Measurements from ENCODE around the gene KRTAP5-9. TPM values are rescaled to one million over a fixed set of nuclear protein-coding genes. Genes with fewer than 3 reads are reported as not detected.
"Not testable (repeated sequence)": the region's sequence is repeated elsewhere in the genome, so short reads cannot be mapped to it uniquely, and the experiment has no call there.

The KRTAP5-9 gene
- polyA plus RNA-seq, 1 donor (not counting 4 experiments of a cell fraction or from before 2014, with no cell fraction given): 0.05 TPM

GRCh38 chr11:71538666-71538990 is 9.6 kb upstream of the KRTAP5-9 start:
- Histone ChIP-seq H3K4me1 (ENCODE audit: control insufficient read depth, extremely low read depth, insufficient read depth, low read length) (no peaks in the 10 kb centered on the region), H3K9ac (ENCODE audit: control insufficient read depth, extremely low read depth, insufficient read depth, low read length) (no peak overlapping the region), H3K36me3 (ENCODE audit: control insufficient read depth in 2 of 2, extremely low read depth in 1 of 2, insufficient read depth in 2 of 2, low read length in 2 of 2) (no peaks in the 10 kb centered on the region), H3K9me3 (ENCODE audit: control insufficient read depth, low read depth, low read length) (no peaks in the 10 kb centered on the region), H3K4me3 (ENCODE audit: control insufficient read depth in 2 of 3, extremely low read depth in 1 of 3, insufficient read depth in 2 of 3, low read depth in 1 of 3, low read length in 3 of 3) (no peak overlapping the region), H3K4me2 (ENCODE audit: control insufficient read depth, extremely low read depth, insufficient read depth, low read depth, low read length) (no peak overlapping the region), H3K27me3 (ENCODE audit: control insufficient read depth, extremely low read depth, insufficient read depth, low read length) (no peaks in the 10 kb centered on the region), H4K20me1 (ENCODE audit: control insufficient read depth, extremely low read depth, insufficient read depth, low read length) (no peaks in the 10 kb centered on the region), H2AFZ (ENCODE audit: control insufficient read depth, low read length) (no peak overlapping the region), H3K9me1 (ENCODE audit: control insufficient read depth, extremely low read depth, insufficient read depth, low read length) (no peaks in the 10 kb centered on the region), H3K27ac (ENCODE audit: control insufficient read depth, insufficient read depth, low read length) (no peak overlapping the region), H3K79me2 (ENCODE audit: control insufficient read depth, insufficient read depth, low read length) (no peaks in the 10 kb centered on the region)
- dilution Hi-C loops (cut with MboI; ENCODE audit: extremely low pct_ligation_motif_present, low sequenced_read_pairs): no loop called here
- FAIRE-seq (no peak), DNase-seq (ENCODE audit: low read depth, low spot score) (no peak)
- no peak for TF ChIP-seq CTCF (optimal IDR thresholded peaks at IDR 0.05 in 1 of 3, IDR thresholded peaks at IDR 0.05 in 1 of 3, conservative IDR thresholded peaks at IDR 0.05 in 1 of 3; ENCODE audit: extremely low read depth in 1 of 3, insufficient read depth in 2 of 3, low read length in 3 of 3)
- TF ChIP-seq EZH2 (IDR thresholded peaks at IDR 0.05; ENCODE audit: low read length): no peak

GRCh38 chr11:71539017-71539416 is 9.2 kb upstream of the KRTAP5-9 start:
- H3K9me1 ChIP-seq (ENCODE audit: control insufficient read depth, extremely low read depth, insufficient read depth, low read length): no peaks in the 10 kb centered on the region
- DNase-seq (ENCODE audit: low read depth, low spot score) (no peak), FAIRE-seq (no peak)
- no peak overlapping the region for H3K9ac ChIP-seq (ENCODE audit: control insufficient read depth, extremely low read depth, insufficient read depth, low read length)
- no peaks in the 10 kb centered on the region for H3K4me1 ChIP-seq (ENCODE audit: control insufficient read depth, extremely low read depth, insufficient read depth, low read length)
- H2AFZ ChIP-seq (ENCODE audit: control insufficient read depth, low read length): no peak overlapping the region
- no peaks in the 10 kb centered on the region for H3K9me3 ChIP-seq (ENCODE audit: control insufficient read depth, low read depth, low read length)
- H3K79me2 ChIP-seq (ENCODE audit: control insufficient read depth, insufficient read depth, low read length): no peaks in the 10 kb centered on the region
- H3K36me3 ChIP-seq (ENCODE audit: control insufficient read depth in 2 of 2, extremely low read depth in 1 of 2, insufficient read depth in 2 of 2, low read length in 2 of 2): no peaks in the 10 kb centered on the region
- no peak overlapping the region for H3K27ac ChIP-seq (ENCODE audit: control insufficient read depth, insufficient read depth, low read length)
- no peak for TF ChIP-seq EZH2 (IDR thresholded peaks at IDR 0.05; ENCODE audit: low read length)
- no peak for TF ChIP-seq CTCF (optimal IDR thresholded peaks at IDR 0.05 in 1 of 3, IDR thresholded peaks at IDR 0.05 in 1 of 3, conservative IDR thresholded peaks at IDR 0.05 in 1 of 3; ENCODE audit: extremely low read depth in 1 of 3, insufficient read depth in 2 of 3, low read length in 3 of 3)
- H3K27me3 ChIP-seq (ENCODE audit: control insufficient read depth, extremely low read depth, insufficient read depth, low read length): no peaks in the 10 kb centered on the region
- dilution Hi-C loops (cut with MboI; ENCODE audit: extremely low pct_ligation_motif_present, low sequenced_read_pairs): no loop called here
- no peaks in the 10 kb centered on the region for H4K20me1 ChIP-seq (ENCODE audit: control insufficient read depth, extremely low read depth, insufficient read depth, low read length)
- H3K4me2 ChIP-seq (ENCODE audit: control insufficient read depth, extremely low read depth, insufficient read depth, low read depth, low read length): no peak overlapping the region
- no peak overlapping the region for H3K4me3 ChIP-seq (ENCODE audit: control insufficient read depth in 2 of 3, extremely low read depth in 1 of 3, insufficient read depth in 2 of 3, low read depth in 1 of 3, low read length in 3 of 3)

- H2AFZ ChIP-seq (ENCODE audit: control insufficient read depth, low read length); H3K9ac ChIP-seq (ENCODE audit: control insufficient read depth, extremely low read depth, insufficient read depth, low read length); H3K9me1 ChIP-seq (ENCODE audit: control insufficient read depth, extremely low read depth, insufficient read depth, low read length); H3K4me2 ChIP-seq (ENCODE audit: control insufficient read depth, extremely low read depth, insufficient read depth, low read depth, low read length); H3K27me3 ChIP-seq (ENCODE audit: control insufficient read depth, extremely low read depth, insufficient read depth, low read length); H3K4me1 ChIP-seq (ENCODE audit: control insufficient read depth, extremely low read depth, insufficient read depth, low read length); dilution Hi-C loops (cut with MboI; ENCODE audit: extremely low pct_ligation_motif_present, low sequenced_read_pairs); FAIRE-seq; H3K4me3 ChIP-seq (ENCODE audit: control insufficient read depth in 2 of 3, extremely low read depth in 1 of 3, insufficient read depth in 2 of 3, low read depth in 1 of 3, low read length in 3 of 3); H3K36me3 ChIP-seq (ENCODE audit: control insufficient read depth in 2 of 2, extremely low read depth in 1 of 2, insufficient read depth in 2 of 2, low read length in 2 of 2); H3K79me2 ChIP-seq (ENCODE audit: control insufficient read depth, insufficient read depth, low read length); H4K20me1 ChIP-seq (ENCODE audit: control insufficient read depth, extremely low read depth, insufficient read depth, low read length); H3K9me3 ChIP-seq (ENCODE audit: control insufficient read depth, low read depth, low read length); DNase-seq (ENCODE audit: low read depth, low spot score); H3K27ac ChIP-seq (ENCODE audit: control insufficient read depth, insufficient read depth, low read length): not testable (repeated sequence)
These were observed 8.2 kb upstream of the KRTAP5-9 start for GRCh38 chr11:71539971-71540370.

- H3K36me3 ChIP-seq (ENCODE audit: control insufficient read depth in 2 of 2, extremely low read depth in 1 of 2, insufficient read depth in 2 of 2, low read length in 2 of 2); H3K4me3 ChIP-seq (ENCODE audit: control insufficient read depth in 2 of 3, extremely low read depth in 1 of 3, insufficient read depth in 2 of 3, low read depth in 1 of 3, low read length in 3 of 3); H2AFZ ChIP-seq (ENCODE audit: control insufficient read depth, low read length); H3K9me3 ChIP-seq (ENCODE audit: control insufficient read depth, low read depth, low read length); FAIRE-seq; H3K9me1 ChIP-seq (ENCODE audit: control insufficient read depth, extremely low read depth, insufficient read depth, low read length); H3K27me3 ChIP-seq (ENCODE audit: control insufficient read depth, extremely low read depth, insufficient read depth, low read length); H3K4me2 ChIP-seq (ENCODE audit: control insufficient read depth, extremely low read depth, insufficient read depth, low read depth, low read length); H3K27ac ChIP-seq (ENCODE audit: control insufficient read depth, insufficient read depth, low read length); H3K79me2 ChIP-seq (ENCODE audit: control insufficient read depth, insufficient read depth, low read length); dilution Hi-C loops (cut with MboI; ENCODE audit: extremely low pct_ligation_motif_present, low sequenced_read_pairs); H4K20me1 ChIP-seq (ENCODE audit: control insufficient read depth, extremely low read depth, insufficient read depth, low read length); H3K9ac ChIP-seq (ENCODE audit: control insufficient read depth, extremely low read depth, insufficient read depth, low read length); H3K4me1 ChIP-seq (ENCODE audit: control insufficient read depth, extremely low read depth, insufficient read depth, low read length); DNase-seq (ENCODE audit: low read depth, low spot score): not testable (repeated sequence)
These were observed 7.5 kb upstream of the KRTAP5-9 start for GRCh38 chr11:71540521-71541304.

Data from keratinocyte (primary cell).